Nephron (organoid): ENCODE results near the gene ALPI.

Source experiments
- H3K27ac Mint-ChIP-seq, 3 experiments: 2 replicates each; pipeline ENCODE4 v1.8.0; 2020; ENCODE audit warnings: mixed read lengths in 3 of 3, mild to moderate bottlenecking in 2 of 3, moderate library complexity in 1 of 3
- H3K27me3 Mint-ChIP-seq: 2 replicates; pipeline ENCODE4 v1.8.0; 2021; ENCODE audit warnings: low read depth, mild to moderate bottlenecking, moderate library complexity, mixed read lengths
- H3K36me3 Mint-ChIP-seq: 2 replicates; pipeline ENCODE4 v1.8.0; 2020; ENCODE audit warnings: low read depth, mixed read lengths
- H3K4me1 Mint-ChIP-seq: 2 replicates; pipeline ENCODE4 v1.8.0; 2020; ENCODE audit warnings: mixed read lengths
- H3K4me3 Mint-ChIP-seq, 3 experiments: 2 replicates each; pipeline ENCODE4 v1.8.0; 2020; ENCODE audit warnings: mild to moderate bottlenecking in 3 of 3, mixed read lengths in 3 of 3, moderate library complexity in 2 of 3
- H3K9me3 Mint-ChIP-seq: 2 replicates; pipeline ENCODE4 v1.8.0; 2020; ENCODE audit warnings: mixed read lengths
- TF ChIP-seq, protein P1 (sequence below), 3 experiments: fragments of 200-600 bp; sonication (generic); IDR thresholded peaks; one replicate each; pipeline ENCODE4 v1.5.0; 2021; ENCODE audit warnings: antibody characterized with exemption in 3 of 3; ENCODE audit not compliant: unreplicated experiment in 3 of 3

The ALPI gene

GRCh38 chr2:232485757-232486557 lies 30.0 kb downstream of the ALPI start:
- no peak overlapping the region for H3K27ac Mint-ChIP-seq
- H3K9me3 Mint-ChIP-seq: no peaks in the 10 kb centered on the region
- H3K4me3 Mint-ChIP-seq: peak overlapping the region in 1 of 3 experiments; percentile 74
- H3K36me3 Mint-ChIP-seq: no peaks in the 10 kb centered on the region
- peaks cover 4% of the 10 kb centered on the region for H3K4me1 Mint-ChIP-seq
- TF ChIP-seq, protein P1, sequence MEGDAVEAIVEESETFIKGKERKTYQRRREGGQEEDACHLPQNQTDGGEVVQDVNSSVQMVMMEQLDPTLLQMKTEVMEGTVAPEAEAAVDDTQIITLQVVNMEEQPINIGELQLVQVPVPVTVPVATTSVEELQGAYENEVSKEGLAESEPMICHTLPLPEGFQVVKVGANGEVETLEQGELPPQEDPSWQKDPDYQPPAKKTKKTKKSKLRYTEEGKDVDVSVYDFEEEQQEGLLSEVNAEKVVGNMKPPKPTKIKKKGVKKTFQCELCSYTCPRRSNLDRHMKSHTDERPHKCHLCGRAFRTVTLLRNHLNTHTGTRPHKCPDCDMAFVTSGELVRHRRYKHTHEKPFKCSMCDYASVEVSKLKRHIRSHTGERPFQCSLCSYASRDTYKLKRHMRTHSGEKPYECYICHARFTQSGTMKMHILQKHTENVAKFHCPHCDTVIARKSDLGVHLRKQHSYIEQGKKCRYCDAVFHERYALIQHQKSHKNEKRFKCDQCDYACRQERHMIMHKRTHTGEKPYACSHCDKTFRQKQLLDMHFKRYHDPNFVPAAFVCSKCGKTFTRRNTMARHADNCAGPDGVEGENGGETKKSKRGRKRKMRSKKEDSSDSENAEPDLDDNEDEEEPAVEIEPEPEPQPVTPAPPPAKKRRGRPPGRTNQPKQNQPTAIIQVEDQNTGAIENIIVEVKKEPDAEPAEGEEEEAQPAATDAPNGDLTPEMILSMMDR (IDR thresholded peaks at IDR 0.05; ENCODE audit: unreplicated experiment in 3 of 3): no peak
- peaks cover 85% of the 10 kb centered on the region for H3K27me3 Mint-ChIP-seq

- Mint-ChIP-seq H3K36me3 (no peaks in the 10 kb centered on the region), H3K27ac (no peak overlapping the region), H3K4me3 (peak overlapping the region in 2 of 3 experiments; percentile 44 to 61), H3K27me3 (peaks cover 85% of the 10 kb centered on the region), H3K4me1 (peaks cover 4% of the 10 kb centered on the region), H3K9me3 (no peaks in the 10 kb centered on the region)
- TF ChIP-seq, protein P1 (IDR thresholded peaks at IDR 0.05; ENCODE audit: unreplicated experiment in 3 of 3): no peak
Measured at GRCh38 chr2:232486558-232487384, 30.8 kb downstream of the ALPI start.

DNA sequence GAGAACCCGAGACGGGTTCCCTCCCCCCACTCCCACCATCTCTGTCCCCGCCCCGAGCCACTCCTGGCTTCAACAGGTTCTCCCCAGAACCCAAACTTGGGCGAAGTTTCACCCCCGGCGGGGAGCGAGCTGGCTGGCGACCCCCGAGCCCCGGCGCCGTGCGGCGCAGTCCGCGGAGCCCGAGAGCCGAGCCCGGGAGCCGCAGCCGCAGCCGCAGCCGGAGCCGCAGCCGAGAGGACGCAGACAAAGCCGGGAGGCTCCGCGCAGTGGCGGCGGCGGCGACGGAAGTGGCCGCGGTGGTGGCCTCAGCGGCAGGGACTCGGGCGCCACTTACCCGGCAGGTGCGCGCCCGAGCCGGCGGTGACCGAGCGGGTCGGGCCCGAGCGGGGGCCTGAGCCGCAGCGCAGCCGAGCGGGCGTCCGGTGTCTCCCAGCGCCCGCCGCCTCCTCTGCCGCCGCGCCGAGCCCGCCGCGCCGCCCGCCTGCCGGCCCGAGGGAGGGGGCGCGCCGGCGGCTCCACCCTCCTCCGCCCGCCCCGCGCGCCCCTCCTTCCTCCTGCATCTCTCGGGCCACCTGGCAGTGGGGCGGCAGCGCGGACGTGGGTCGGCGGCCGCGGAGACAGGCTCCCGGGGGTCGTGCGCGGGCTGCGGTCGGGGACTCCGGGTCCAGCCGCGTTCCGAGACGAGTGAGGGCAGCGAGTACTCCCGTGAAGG lies 31.6 kb downstream of the ALPI start, which contains the start of gene ECEL1:
TSS of gene ECEL1 (minus strand) at position 450 of the 712 bp plus-strand sequence. CDS start 1,181 bp downstream, outside the sequence.
- H3K9me3 Mint-ChIP-seq: no peaks in the 10 kb centered on the region
- TF ChIP-seq, protein P1 (IDR thresholded peaks at IDR 0.05; ENCODE audit: unreplicated experiment in 3 of 3): no peak
- H3K36me3 Mint-ChIP-seq: no peaks in the 10 kb centered on the region
- H3K27me3 Mint-ChIP-seq: peaks cover 84% of the 10 kb centered on the region
- H3K27ac Mint-ChIP-seq: no peak within 1 kb of the TSS
- peaks cover 4% of the 10 kb centered on the region for H3K4me1 Mint-ChIP-seq
- peak within 1 kb of the TSS; percentile 68 to 75 (median 69) for H3K4me3 Mint-ChIP-seq

GRCh38 chr2:232488097-232488711 lies 32.3 kb downstream of the ALPI start:
- TF ChIP-seq, protein P1 (IDR thresholded peaks at IDR 0.05; ENCODE audit: unreplicated experiment in 3 of 3): no peak
- Mint-ChIP-seq H3K27me3 (peaks cover 81% of the 10 kb centered on the region), H3K9me3 (no peaks in the 10 kb centered on the region), H3K27ac (no peak overlapping the region), H3K36me3 (no peaks in the 10 kb centered on the region), H3K4me1 (peaks cover 4% of the 10 kb centered on the region), H3K4me3 (peak overlapping the region; percentile 68 to 75 (median 69))

DNA sequence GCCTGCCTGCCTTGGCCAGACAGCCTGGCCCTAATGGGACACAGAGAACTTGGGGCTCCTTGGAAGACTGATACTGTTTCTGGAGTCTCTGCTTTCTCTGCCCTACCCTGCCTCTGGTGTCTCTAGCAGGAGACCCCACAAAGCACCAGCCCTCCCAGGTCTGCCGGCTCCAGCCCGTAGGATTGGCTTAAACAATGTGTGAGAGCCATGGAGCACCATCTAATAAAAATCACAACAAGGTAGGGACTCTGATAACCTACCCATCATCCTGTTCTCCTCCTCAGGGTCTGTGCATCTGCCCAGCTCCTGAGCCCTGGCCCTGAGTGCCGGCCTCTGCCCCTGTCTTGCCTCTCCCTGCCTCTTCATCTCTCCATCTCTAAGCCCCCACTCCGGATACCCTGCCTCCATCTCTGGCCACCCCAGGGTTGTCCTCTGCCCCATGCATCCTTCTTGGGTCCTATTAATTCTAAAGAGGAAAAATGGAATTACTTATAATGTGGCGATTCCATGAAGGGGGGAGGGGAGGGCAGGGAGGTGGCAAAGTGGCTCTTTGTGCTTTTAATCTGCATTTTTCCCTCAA lies 32.9 kb downstream of the ALPI start:
- H3K4me1 Mint-ChIP-seq: peaks cover 4% of the 10 kb centered on the region
- H3K9me3 Mint-ChIP-seq: no peaks in the 10 kb centered on the region
- H3K27ac Mint-ChIP-seq: no peak overlapping the region
- TF ChIP-seq, protein P1 (IDR thresholded peaks at IDR 0.05; ENCODE audit: unreplicated experiment in 3 of 3): no peak
- H3K4me3 Mint-ChIP-seq: peak overlapping the region; percentile 68 to 75 (median 69)
- H3K36me3 Mint-ChIP-seq: no peaks in the 10 kb centered on the region
- peaks cover 77% of the 10 kb centered on the region for H3K27me3 Mint-ChIP-seq
